ENCODE measurements around the gene ECEL1. TPM values are rescaled to one million over a fixed set of nuclear protein-coding genes. Genes with fewer than 3 reads are reported as not detected.

ECEL1 gene
- total and polyA plus RNA-seq, 2 experiments from 2014 or later = 6.7 to 17.5 TPM

GRCh38 chr2:232488097-232488711 is 570 bp upstream of the ECEL1 start:
- Histone ChIP-seq H3K36me3 (ENCODE audit: insufficient read depth) (no peaks in the 10 kb centered on the region), H3K27me3 (ENCODE audit: insufficient read depth) (peaks cover 67% of the 10 kb centered on the region), H2AFZ (peak overlapping the region; percentile 99), H4K20me1 (replicated peaks; ENCODE audit: insufficient read depth) (no peaks in the 10 kb centered on the region), H3K27ac (ENCODE audit: low read depth) (no peak overlapping the region), H3K4me3 (peak overlapping the region; percentile 62), H3K4me2 (peak overlapping the region; percentile 82), H3K9me2 (ENCODE audit: insufficient read depth) (no peaks in the 10 kb centered on the region), H3F3A (replicated peaks; ENCODE audit: low read depth) (0 out of 2 replicates have a peak, but pooled peaks cover 5% of the 10 kb centered on the region), H3K4me1 (ENCODE audit: insufficient read depth) (peaks cover 19% of the 10 kb centered on the region), H3K79me2 (replicated peaks; ENCODE audit: insufficient read depth) (no peaks in the 10 kb centered on the region)
- peaks cover 75% of the 10 kb centered on the region for H3K27me3 Mint-ChIP-seq (ENCODE audit: insufficient read depth, low read depth, poor library complexity)
- no peak for TF ChIP-seq NANOG (IDR thresholded peaks at IDR 0.05; ENCODE audit: borderline replicate concordance)
- TF ChIP-seq CTCF (conservative IDR thresholded peaks at IDR 0.05; ENCODE audit: low read depth in 2 of 2) = peak; percentile 37 to 43; a peak in 3 of 4 replicates
- TF ChIP-seq JUNB (IDR thresholded peaks at IDR 0.05; ENCODE audit: unreplicated experiment) = no peak
- TF ChIP-seq ZNF331 (CRISPR knock-in tag; IDR thresholded peaks at IDR 0.05; ENCODE audit: low read depth) = no peak
- peak; percentile 85 for TF ChIP-seq EZH2 (IDR thresholded peaks at IDR 0.05; ENCODE audit: low read depth, unreplicated experiment)
- peak; percentile 74 for TF ChIP-seq EZH2phosphoT487 (IDR thresholded peaks at IDR 0.05; ENCODE audit: unreplicated experiment)
- peaks cover 30% of the 10 kb centered on the region for H3K4me1 Mint-ChIP-seq
- ATAC-seq (peak; percentile 56), DNase-seq (ENCODE audit: low spot score) (peak; percentile 77)
- H3K36me3 Mint-ChIP-seq (ENCODE audit: low read depth) = no peaks in the 10 kb centered on the region; the same call in 2 of the 3 replicates
- no peak overlapping the region for H3K27ac Mint-ChIP-seq
- H3K4me3 Mint-ChIP-seq = peak overlapping the region; percentile 62
- H3K9me3 Mint-ChIP-seq = no peaks in the 10 kb centered on the region

- H4K20me1 ChIP-seq (replicated peaks; ENCODE audit: insufficient read depth) = no peaks in the 10 kb centered on the region
- Mint-ChIP-seq H3K9me3 (no peaks in the 10 kb centered on the region), H3K4me3 (peak overlapping the region; percentile 69), H3K36me3 (ENCODE audit: low read depth) (no peaks in the 10 kb centered on the region; the same call in 2 of the 3 replicates), H3K27ac (no peak overlapping the region), H3K27me3 (ENCODE audit: insufficient read depth, low read depth, poor library complexity) (peaks cover 72% of the 10 kb centered on the region), H3K4me1 (peaks cover 30% of the 10 kb centered on the region)
- H3K9me2 ChIP-seq (ENCODE audit: insufficient read depth) = no peaks in the 10 kb centered on the region
- H3F3A ChIP-seq (replicated peaks; ENCODE audit: low read depth) = 0 out of 2 replicates have a peak, but pooled peaks cover 5% of the 10 kb centered on the region
- H3K4me1 ChIP-seq (ENCODE audit: insufficient read depth) = peaks cover 19% of the 10 kb centered on the region
- peak overlapping the region; percentile 81; the same call in 1 of the 2 replicates for H2AFZ ChIP-seq
- no peak overlapping the region for H3K27ac ChIP-seq (ENCODE audit: low read depth)
- DNase-seq (ENCODE audit: low spot score) (peak; percentile 36), ATAC-seq (peak; percentile 1)
- H3K4me2 ChIP-seq = peak overlapping the region; percentile 85
- peak overlapping the region; percentile 62 for H3K4me3 ChIP-seq
- no peaks in the 10 kb centered on the region for H3K36me3 ChIP-seq (ENCODE audit: insufficient read depth)
- peaks cover 67% of the 10 kb centered on the region for H3K27me3 ChIP-seq (ENCODE audit: insufficient read depth)
- no peaks in the 10 kb centered on the region for H3K79me2 ChIP-seq (replicated peaks; ENCODE audit: insufficient read depth)
- TF ChIP-seq EZH2phosphoT487 (IDR thresholded peaks at IDR 0.05; ENCODE audit: unreplicated experiment) = peak; percentile 36
- no peak for TF ChIP-seq STAT1 (IDR thresholded peaks at IDR 0.05; ENCODE audit: unreplicated experiment)
- TF ChIP-seq POLR2AphosphoS5 (IDR thresholded peaks at IDR 0.05; ENCODE audit: low read depth) = 0 out of 2 replicates have a peak, but pooled peaks have one; percentile 0
- no peak for TF ChIP-seq ZNF462 (CRISPR knock-in tag; IDR thresholded peaks at IDR 0.05)
- TF ChIP-seq EZH2 (IDR thresholded peaks at IDR 0.05; ENCODE audit: low read depth, unreplicated experiment) = peak; percentile 79
Observed at GRCh38 chr2:232486558-232487384, 863 bp downstream of the ECEL1 start.
